ENCODE measurements around the gene CASTOR2. TPM values are rescaled to one million over a fixed set of nuclear protein-coding genes. Genes with fewer than 3 reads are reported as not detected.

CASTOR2 gene
- total RNA-seq, 2 donors from 2014 or later, result 65.0 to 67.8 TPM

DNA sequence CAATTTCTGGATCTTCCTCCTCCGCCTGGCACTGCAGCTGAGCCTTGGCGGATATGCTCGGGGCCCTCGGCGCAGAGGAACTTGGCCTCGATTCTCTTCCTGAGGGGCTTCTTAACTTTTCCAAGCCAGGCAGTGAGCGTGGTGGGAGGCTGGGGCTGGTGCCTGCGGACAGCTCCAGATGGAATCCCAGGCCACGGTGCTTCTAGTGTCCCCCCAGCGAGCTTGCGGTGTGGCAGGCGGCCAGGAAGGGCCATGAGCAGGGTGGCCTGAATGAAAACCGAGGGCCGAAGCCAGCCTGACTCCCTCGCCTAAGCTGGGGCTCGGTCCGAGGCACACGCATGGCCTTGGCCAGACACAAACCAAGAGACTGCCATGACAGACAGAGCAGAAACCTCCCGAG is 77.8 kb downstream of the CASTOR2 start:
- Histone ChIP-seq H3K27me3 (no peaks in the 10 kb centered on the region), H3K27ac (peak overlapping the region in 1 of 2 donors; percentile 42), H3K4me1 (peaks cover 0 to 11% of the 10 kb centered on the region in 2 donors), H3K4me3 (no peak overlapping the region), H3K36me3 (peaks cover 21% of the 10 kb centered on the region), H3K9me3 (no peaks in the 10 kb centered on the region)
- TF ChIP-seq, protein P1, sequence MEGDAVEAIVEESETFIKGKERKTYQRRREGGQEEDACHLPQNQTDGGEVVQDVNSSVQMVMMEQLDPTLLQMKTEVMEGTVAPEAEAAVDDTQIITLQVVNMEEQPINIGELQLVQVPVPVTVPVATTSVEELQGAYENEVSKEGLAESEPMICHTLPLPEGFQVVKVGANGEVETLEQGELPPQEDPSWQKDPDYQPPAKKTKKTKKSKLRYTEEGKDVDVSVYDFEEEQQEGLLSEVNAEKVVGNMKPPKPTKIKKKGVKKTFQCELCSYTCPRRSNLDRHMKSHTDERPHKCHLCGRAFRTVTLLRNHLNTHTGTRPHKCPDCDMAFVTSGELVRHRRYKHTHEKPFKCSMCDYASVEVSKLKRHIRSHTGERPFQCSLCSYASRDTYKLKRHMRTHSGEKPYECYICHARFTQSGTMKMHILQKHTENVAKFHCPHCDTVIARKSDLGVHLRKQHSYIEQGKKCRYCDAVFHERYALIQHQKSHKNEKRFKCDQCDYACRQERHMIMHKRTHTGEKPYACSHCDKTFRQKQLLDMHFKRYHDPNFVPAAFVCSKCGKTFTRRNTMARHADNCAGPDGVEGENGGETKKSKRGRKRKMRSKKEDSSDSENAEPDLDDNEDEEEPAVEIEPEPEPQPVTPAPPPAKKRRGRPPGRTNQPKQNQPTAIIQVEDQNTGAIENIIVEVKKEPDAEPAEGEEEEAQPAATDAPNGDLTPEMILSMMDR (IDR thresholded peaks at IDR 0.05), result no peak
- DNase-seq (ENCODE audit: low spot score), result no peak

DNA sequence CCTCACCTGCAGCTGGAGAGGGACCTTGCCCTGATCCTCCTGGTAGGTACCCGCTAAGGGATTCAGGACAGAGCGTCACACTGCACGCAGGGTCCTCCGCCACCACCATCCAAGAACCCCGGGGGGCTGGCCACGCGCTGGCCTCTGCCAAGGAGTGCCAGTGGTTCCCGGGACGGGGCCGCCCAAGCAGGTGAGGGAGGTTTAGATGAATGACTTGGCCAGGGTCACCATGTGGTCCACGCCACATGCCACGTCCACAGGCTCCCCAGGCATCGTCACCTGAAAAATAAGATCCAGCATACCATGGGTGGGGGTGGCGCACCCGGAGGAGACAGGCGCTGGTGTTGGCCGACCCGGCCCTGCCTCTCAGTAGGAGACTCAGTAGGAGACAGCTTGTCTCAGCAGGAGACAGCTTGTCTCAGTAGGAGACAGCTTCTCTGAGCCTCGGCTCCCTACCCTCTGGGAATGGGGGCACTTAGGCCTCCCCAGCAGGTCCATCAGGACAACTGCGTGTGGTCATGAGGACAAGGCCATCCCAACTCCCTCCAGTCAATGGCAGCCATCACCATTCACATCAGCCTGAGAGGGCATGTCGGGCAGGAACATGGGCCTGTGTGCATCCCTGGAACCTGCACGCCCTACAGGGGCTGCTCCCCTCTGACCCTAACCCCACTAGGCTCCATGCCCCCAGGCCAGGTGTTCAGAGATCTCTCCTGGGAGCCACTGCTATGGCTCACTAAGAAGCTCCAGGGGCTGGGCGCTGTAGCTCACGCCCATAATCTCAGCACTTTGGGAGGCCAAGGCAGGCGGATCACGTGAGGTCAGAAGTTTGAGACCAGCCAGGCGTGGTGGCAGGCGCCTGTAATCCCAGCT is 78.6 kb downstream of the CASTOR2 start:
- Histone ChIP-seq H3K27ac (peak overlapping the region in 1 of 2 donors; percentile 42), H3K9me3 (no peaks in the 10 kb centered on the region), H3K4me3 (no peak overlapping the region), H3K36me3 (peaks cover 21% of the 10 kb centered on the region), H3K27me3 (no peaks in the 10 kb centered on the region), H3K4me1 (peaks cover 0 to 11% of the 10 kb centered on the region in 2 donors)
- no peak for DNase-seq (ENCODE audit: low spot score)
- TF ChIP-seq, protein P1 (IDR thresholded peaks at IDR 0.05), result no peak

DNA sequence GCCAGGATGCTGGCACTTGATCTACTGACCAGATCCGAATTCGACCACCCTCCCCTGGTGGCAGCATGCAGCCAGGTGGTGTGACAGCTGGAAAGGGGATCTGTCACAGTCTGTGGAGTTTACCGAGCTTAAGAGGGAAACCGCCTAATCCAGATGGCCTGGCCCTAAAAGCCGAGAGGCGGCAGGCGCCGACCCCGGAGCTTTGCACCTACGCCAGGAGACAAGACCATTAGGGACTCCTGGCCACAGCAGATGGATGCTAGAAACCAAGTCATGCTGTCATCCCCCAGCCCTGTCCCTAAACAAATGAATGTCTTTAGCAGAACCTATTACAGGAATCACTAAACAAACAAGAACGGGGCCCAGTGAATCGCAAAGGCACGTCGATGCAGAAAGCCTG is 81.4 kb downstream of the CASTOR2 start:
- Histone ChIP-seq H3K4me3 (no peak overlapping the region), H3K4me1 (peaks cover 0 to 11% of the 10 kb centered on the region in 2 donors), H3K9me3 (no peaks in the 10 kb centered on the region), H3K36me3 (peaks cover 33% of the 10 kb centered on the region), H3K27me3 (no peaks in the 10 kb centered on the region), H3K27ac (peak overlapping the region in 1 of 2 donors; percentile 62)
- DNase-seq (ENCODE audit: low spot score), result no peak
- TF ChIP-seq, protein P1 (IDR thresholded peaks at IDR 0.05), result no peak

DNA sequence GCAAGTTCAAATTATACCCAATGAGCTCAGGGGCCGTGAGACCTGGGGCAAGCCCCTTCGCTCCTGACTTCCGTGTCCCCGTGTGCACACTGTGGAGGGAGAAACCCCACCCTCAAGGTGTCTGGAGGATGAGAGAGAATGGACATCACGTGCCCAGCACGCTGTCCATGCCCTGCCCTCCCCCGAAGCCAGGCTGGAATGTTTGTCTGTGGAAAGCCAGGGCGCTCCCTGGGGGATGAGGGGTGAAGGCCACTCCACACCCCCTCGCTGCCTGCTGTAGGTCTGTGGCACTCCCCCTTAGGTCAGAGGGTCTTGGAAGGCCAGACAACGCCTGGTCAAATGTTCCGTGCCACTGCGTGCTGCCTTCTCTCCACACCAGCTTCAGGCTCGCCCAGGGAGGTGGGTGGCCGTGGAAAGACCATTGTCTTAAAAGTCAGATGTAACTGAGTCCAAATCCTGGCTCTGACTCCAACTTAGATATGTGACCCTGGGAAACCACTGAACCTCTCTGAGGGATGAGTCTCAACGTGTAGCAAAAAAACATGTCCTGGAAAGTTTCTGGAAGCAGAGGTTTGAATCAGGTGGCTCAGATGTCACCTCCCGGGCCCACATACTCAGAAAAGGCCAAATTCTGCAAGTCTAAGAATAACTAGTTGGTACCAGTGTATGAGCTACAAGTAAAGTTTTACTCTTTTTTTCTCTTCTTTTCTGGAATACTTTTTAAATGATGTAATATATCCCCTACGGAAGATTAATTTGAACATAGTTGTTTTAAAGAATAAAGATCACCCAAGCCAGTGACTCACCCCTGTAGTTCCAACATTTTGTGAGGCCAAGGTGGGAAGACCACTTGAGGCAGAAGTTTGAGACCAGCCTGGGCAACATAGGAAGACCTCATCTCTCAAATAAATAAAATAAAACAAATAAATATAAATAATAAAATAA is 84.2 kb downstream of the CASTOR2 start:
- no peak for DNase-seq (ENCODE audit: low spot score)
- TF ChIP-seq, protein P1 (IDR thresholded peaks at IDR 0.05), result no peak
- Histone ChIP-seq H3K9me3 (no peaks in the 10 kb centered on the region), H3K4me1 (peaks cover 0 to 11% of the 10 kb centered on the region in 2 donors), H3K27me3 (no peaks in the 10 kb centered on the region), H3K4me3 (no peak overlapping the region), H3K36me3 (peaks cover 37% of the 10 kb centered on the region), H3K27ac (no peak overlapping the region)

DNA sequence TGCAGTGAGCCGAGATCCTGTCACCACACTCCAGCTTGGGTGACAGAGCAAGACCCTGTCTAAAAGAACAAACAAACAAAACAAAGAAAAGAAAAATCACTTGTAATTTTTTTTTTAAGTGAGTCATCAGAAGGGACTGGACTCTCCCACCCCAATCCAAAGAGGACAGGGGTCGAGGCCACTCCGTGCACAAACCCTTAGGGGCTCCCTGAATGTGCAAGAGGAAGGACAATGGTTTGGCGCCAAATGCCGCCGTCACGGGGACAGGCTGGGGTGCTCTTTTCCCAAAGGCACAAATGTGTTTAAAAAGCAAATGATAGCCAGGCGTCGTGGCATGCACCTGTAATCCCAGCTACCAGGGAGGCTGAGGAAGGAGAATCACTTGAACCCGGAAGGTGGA is 85.3 kb downstream of the CASTOR2 start:
- Histone ChIP-seq H3K27me3 (no peaks in the 10 kb centered on the region), H3K27ac (no peak overlapping the region), H3K9me3 (no peaks in the 10 kb centered on the region), H3K4me1 (peaks cover 0 to 19% of the 10 kb centered on the region in 2 donors), H3K4me3 (no peak overlapping the region), H3K36me3 (peaks cover 36% of the 10 kb centered on the region)
- TF ChIP-seq, protein P1 (IDR thresholded peaks at IDR 0.05), result no peak
- DNase-seq (ENCODE audit: low spot score), result no peak
